ENCODE data around the gene FIGN.

The FIGN gene

GRCh38 chr2:163701399-163702195 is 34.2 kb downstream of the FIGN start:
- DNase-seq = no peak

GRCh38 chr2:163698857-163699256 is 37.0 kb downstream of the FIGN start:
- no peak for DNase-seq

DNA sequence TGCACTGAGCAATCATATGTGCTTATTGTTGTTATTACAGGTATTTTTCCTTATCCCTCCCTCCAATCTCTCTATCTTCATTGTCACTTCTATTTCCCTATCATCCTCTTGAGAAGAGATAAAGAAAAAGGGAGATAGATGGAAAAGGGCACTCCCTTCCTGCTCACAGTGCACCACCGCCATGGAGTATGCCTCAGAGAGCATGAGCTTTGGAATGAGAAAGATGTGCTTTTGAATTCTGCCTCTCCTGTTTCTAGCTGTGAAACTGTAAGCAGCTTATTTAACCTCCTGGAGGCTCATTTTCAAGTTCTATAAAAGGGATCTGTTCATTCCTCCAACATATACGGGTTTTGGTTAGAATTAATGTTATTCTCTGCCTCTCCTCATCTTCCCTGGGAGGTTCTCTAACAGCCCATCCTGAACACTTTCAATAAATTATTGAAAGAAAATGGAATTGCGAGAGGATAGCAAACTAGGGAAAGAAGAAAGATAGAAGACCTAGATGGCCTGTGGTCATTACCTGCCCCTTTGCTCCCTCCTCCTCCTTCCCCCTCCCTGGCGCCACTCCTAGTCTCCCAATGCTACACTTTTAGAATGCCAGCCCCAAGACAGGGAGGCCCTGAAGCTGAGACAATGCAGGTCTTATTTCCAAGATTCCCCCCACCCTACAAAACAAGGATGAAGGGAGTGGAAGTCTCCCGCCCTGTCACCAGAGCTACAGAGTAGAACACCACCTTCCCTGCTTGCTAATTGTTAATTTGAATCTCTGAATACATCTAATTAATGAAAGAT is 37.8 kb downstream of the FIGN start:
- no peak for DNase-seq

DNA sequence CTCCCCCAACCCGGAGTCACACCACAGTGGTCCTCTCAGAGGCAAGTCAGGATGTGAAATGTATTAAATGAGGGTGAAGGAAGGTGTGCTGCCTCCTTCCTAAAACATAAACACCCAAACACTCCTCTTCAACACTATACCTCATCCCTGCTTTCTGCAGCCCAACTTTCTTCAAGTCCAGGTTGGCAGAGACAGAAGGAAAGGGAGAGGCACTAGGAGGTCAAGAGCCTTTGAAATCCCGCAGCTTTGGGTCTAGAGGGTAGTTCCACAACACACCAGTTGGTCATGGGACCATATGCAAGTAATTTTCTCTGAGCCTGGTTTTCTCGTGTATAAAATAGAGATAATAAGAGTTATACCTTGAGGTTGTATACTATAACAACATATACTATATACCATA is 38.4 kb downstream of the FIGN start:
- no peak for DNase-seq

DNA sequence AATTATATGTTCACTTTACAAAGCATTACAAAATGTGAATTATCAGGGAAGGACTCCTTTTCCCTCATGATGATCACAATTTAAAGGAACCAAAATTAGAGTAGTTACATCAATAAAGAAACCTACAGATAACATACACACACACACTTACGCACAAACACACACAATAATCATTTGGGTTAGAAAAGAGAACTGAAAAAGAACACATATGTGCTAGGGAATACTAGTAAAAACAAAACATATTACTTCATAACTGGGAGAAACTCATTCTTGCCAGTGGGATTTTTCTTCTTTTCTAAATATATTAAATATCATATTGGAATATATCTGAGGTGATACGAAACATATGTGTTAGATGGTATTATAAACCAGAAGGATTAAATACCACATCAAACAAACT is 42.3 kb downstream of the FIGN start:
- DNase-seq = no peak

DNA sequence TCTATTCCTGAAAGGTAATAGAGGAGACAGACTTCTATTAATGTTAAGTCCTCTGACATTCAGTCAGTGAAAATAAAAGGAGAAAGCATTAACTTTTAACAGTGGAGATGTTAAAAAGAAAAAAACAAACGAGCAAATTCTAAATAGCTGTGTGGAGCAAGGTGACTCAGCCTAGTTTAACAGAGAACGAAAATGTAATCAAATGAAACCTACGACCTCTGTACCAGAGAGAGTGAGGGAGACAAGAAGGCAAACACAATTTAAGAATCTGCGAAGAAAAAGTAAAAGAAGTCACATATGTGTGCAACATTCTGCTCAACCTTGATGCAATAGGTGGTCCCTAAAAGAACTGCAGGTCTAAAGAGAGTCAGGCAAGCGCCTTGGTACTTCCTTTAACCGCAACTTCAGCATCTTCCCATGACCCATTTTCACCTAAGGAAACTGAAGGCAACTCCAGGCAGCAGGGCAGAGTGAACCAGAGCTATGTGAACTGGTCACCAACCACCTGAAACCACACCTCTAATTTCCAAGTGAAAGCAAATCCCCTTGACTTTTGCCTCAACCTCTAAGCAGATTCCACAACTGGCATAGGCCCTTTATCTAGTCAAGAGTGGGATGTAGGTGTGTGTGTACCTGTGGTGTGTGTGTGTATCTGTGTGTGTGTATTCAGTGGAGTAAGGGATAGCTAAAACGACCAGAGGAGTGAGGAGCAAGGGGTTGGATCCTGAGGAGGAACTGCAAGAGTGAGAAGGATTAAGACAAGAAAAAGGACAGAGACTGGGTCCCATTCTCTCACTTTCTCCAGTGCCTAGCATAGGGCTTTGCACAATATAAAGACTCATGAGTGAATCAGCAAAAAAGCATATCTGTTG is 43.0 kb downstream of the FIGN start:
- DNase-seq = no peak

- DNase-seq = no peak
These were observed 43.7 kb downstream of the FIGN start for GRCh38 chr2:163692081-163692480.

GRCh38 chr2:163690896-163691295 is 44.9 kb downstream of the FIGN start:
- no peak for DNase-seq

DNA sequence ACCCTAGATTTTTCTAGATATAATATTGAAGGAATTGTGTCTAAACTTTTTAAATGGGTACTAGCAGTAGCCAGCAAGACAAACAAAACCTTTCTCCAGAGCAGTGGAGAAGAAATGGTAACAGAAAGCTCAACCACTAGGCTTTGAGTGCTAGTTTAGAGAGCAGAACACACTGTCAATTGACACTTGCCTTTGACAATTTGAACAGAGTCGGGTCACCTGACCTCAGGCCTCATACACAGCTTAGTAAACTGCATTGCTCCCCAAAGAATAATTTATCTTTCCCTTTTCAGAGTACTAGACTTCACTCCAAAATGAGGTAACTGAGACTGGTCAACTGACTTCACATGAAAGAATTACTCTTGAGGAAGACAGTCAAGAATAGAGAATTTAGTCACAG is 48.6 kb downstream of the FIGN start:
- no peak for DNase-seq

- DNase-seq = no peak
These were observed 49.5 kb downstream of the FIGN start for GRCh38 chr2:163686289-163686688.

DNA sequence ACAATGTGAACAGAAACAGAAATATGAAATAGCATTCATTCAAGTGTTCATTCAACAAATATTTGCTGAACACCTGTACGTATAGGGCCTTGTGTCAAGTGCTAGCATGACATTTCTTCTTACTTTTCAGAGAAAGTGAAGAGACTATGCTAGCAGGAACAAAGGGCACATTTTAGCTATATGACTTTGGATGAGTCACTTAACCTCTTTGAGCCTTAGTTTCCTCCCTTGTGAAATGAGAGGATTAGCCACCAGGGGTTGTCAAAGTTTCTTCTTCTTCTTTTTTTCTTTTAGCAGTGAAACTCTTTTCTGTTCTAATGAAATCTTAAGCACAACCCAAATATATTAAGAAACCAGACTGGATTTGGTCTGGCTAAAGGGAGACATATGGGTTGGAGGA is 53.1 kb downstream of the FIGN start:
- no peak for DNase-seq

DNA sequence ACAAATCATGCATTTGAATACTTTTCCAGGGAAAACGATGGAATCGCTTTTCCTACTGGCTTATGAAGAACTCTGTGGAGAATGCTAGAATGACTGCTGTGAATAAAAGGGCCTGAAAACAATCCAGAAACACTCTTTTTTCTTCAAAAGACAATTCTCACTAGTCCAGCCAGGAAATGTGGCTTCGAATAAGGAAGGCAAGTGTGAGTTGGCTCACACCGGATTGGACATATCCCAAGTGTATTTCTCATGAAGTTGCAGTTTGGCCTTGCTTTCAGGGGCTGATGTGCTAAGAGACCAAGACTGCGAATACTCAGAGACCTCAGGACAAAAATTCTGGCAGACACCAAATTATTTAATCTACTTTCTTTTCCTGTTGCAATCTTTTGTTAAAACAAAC is 54.1 kb downstream of the FIGN start:
- DNase-seq = no peak

DNA sequence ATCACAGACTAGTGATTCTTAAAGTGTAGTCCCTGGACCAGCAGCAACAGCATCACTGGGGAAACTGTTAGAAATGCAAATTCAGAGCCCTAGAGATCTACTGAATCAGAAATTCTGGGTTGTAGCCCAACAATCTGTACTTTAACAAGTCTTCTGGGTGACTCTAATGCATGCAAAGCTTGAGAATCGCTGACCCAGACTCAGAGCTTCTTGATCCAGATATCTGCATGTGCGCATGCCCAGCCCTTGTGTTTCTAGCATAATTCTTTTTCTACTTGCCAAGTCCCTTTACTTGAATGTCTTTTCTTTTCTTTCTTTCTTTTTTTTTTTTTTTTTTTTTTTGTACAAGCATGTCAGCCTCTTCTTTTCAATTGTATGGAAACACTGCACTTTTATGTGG is 60.4 kb downstream of the FIGN start:
- DNase-seq = no peak

DNA sequence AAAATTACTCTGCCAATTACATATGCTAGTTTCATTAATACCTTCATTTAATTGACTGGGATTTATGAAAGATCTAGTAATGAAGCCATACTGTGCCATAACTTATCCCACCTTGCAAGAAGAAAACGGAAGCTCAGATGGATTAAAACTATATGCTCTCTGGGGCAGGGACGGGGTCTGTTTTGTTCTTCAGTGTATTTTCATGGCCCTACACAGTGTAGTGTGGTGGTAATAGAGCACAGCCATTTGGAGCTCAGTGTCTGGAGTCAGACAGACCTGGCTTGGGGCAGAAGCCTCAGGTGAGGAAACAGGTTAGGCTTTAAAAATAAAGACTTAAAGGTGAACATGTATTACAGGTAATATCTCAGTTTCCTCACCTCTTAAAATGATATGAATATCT is 62.3 kb downstream of the FIGN start:
- DNase-seq = no peak

- DNase-seq = no peak
These were observed 64.9 kb downstream of the FIGN start for GRCh38 chr2:163670929-163671328.

DNA sequence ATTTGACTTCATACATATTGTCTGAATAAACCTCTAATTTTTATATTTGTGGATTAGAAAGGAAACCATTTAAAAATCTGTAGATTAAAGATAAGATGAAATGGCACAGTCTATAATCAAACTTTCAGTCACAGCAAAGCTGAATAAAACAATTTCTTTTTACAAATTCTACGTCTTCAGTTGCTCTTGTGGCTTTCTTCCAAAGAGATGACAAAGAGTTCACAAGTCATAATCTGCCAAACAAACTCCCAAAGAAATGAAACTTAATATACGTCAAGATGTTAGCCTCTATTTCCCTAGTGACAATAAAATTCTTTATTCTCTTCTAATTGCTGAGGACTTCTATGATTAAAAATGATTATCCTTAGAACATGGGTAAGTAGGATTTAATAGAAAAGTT is 66.3 kb downstream of the FIGN start:
- DNase-seq = no peak

DNA sequence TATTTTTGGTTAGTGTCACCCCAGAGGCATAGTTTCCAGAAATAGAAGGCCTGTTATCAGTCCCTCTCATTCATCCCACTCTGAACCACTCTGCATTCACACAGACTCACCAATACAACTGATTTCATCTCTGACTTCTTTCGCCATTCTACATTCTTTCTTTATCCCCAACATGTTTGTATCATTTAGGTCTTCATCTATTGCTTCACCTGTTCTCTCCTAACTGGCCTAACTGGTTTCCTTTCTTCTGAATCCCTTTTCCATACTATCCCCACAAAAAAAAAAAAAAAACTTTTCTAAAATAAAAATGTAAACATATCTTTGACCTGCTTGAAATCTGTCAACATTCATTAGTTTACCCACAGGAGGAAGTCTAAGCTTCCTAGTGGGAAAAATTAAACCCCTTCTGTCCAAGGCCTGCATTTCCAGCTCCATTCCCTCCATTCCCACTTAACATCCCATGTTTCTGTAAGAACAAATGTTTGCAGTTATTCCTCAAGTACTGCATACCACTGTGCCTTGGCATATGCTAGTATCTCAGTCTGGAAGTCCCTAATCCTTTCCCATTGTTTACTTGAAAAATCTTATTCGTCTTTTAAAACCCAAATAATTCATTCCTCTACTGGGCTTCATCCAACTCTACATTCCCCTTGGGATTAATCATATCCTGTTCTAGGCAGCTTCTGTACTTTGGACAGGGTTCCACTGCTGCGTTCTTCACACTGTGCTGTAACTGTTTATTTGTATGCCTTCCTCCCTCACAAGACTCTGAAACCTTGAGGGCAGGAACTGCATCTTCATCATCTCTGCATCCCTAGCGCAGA is 68.5 kb downstream of the FIGN start:
- no peak for DNase-seq

DNA sequence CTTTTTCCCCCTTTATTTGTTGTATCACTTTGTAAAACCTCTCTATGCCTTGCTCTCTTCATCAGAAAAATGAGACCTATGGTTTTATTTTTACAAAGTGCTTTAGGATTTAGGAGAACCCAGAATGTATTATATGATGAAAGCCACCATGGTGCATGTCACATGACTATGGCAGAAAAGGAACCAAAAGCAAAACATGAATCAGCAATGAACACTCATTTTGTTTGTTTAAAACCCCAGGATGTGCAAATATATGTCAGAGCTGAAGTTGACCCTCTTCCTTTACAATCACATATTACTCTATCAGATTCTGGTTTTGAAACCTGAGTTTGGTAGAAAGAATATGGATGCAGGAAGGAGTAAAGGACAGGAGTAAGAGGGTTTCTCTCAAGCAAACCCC is 70.0 kb downstream of the FIGN start:
- no peak for DNase-seq

DNA sequence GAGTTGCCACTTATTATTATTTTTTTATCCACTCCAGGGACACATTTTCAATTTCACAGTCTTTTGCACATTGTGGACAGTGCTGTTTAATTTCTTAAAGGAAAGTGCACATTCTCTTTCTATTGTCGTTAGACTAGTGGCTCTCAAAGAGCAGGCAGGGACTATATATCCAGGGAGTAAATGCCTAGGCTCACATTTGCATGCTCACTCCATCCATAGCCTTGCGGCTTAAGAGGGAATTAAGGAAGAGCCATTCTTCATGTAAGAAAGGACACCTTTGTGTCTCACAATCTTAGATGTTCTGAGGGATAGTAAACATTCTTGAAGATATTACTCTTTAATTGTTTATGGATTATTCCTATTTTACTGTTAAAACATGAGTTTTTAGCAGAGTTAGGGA is 70.8 kb downstream of the FIGN start:
- DNase-seq = no peak

- no peak for DNase-seq
These were observed 71.2 kb downstream of the FIGN start for GRCh38 chr2:163664610-163665009.

DNA sequence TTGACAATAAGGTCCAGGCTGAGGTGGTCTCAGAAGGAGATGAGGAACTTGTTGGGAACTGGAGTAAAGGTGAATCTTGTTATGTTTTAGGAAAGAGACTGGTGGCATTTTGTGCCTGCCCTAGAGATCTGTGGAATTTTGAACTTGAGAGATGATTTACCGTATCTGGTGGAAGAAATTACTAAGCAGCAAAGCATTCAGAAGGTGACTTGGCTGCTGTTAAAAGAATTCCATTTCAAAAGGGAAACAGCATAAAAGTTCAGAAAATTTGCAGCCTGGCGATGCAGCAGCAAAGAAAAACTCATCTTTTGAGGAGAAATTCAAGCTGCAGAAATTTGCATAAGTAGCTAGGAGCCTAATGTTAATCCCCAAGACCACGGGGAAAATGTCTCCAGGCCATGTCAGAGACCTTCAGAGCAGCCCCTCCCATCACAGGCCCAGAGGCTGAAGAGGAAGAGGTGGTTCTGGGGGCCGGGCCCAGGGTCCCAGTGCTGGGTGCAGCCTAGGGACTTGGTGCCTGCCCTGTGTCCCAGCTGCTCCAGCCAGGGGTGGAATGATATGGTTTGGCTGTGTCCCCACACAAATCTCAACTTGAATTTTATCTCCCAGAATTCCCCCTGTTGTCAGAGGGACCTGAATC is 73.5 kb downstream of the FIGN start:
- no peak for DNase-seq

GRCh38 chr2:163659224-163659623 is 76.6 kb downstream of the FIGN start:
- no peak for DNase-seq

Data from stimulated activated CD4-positive, alpha-beta T cell treated with anti-CD3 and anti-CD28 coated beads, Interleukin-15, amount 100 ng/mL, for 24 hours (primary cell).